Ascending aorta (tissue), 2 donors: Measurements from ENCODE around the gene TMEM151B. TPM values are rescaled to one million over a fixed set of nuclear protein-coding genes. Genes with fewer than 3 reads are reported as not detected.
A peak's percentile ranks its signal among the peaks of the same experiment; 100 is the strongest.

Experiments
- DNase-seq, 2 donors: peaks; one replicate each; pipeline ENCODE4 v3.0.0-alpha.2; 2019; ENCODE audit warnings: low spot score in 2 of 2
- H3K27ac ChIP-seq, 2 donors: fragments of 200-600 bp; sonication (generic); one replicate each; pipeline ENCODE4 v1.5.1; 2016 to 2017; ENCODE audit warnings: mild to moderate bottlenecking in 1 of 2
- H3K27me3 ChIP-seq: fragments of 200-600 bp; sonication (generic); one replicate; pipeline ENCODE4 v1.5.1; 2017
- H3K36me3 ChIP-seq, 2 donors: fragments of 200-600 bp; sonication (generic); one replicate each; pipeline ENCODE4 v1.5.1; 2016
- H3K4me1 ChIP-seq, 2 donors: fragments of 200-600 bp; sonication (generic); one replicate each; pipeline ENCODE4 v1.5.1; 2016 to 2017; ENCODE audit warnings: mild to moderate bottlenecking in 1 of 2
- H3K4me3 ChIP-seq, 2 donors: fragments of 200-600 bp; sonication (generic); one replicate each; pipeline ENCODE4 v1.5.1; 2016 to 2017; ENCODE audit warnings: mild to moderate bottlenecking in 1 of 2
- H3K9me3 ChIP-seq, 2 donors: fragments of 200-600 bp; sonication (generic); one replicate each; pipeline ENCODE4 v1.5.1; 2016
- intact Hi-C: fragments of 100-400 bp; cut with DNase I; formaldehyde crosslinking; loops from one replicate; pipeline ENCODE4 v1.15.1; 2023
- total RNA-seq: library from RNA; depleted of rRNA; stranded (reverse); fragments of >200 nt; gene quantifications from one replicate; pipeline ENCODE4 v1.1.0, GENCODE V29; 2016
- TF ChIP-seq, protein P1 (sequence below), 3 experiments: fragments of 200-600 bp in 2 of 3; fragments of 450-650 bp in 1 of 3; sonication (generic) in 2 of 3; IDR thresholded peaks; one replicate each; pipeline ENCODE4 v1.5.1; 2016 to 2019; ENCODE audit warnings: antibody characterized with exemption in 3 of 3, mild to moderate bottlenecking in 1 of 3, moderate library complexity in 1 of 3

Gene TMEM151B
- total RNA-seq, 1 donor from 2014 or later, result not detected

DNA sequence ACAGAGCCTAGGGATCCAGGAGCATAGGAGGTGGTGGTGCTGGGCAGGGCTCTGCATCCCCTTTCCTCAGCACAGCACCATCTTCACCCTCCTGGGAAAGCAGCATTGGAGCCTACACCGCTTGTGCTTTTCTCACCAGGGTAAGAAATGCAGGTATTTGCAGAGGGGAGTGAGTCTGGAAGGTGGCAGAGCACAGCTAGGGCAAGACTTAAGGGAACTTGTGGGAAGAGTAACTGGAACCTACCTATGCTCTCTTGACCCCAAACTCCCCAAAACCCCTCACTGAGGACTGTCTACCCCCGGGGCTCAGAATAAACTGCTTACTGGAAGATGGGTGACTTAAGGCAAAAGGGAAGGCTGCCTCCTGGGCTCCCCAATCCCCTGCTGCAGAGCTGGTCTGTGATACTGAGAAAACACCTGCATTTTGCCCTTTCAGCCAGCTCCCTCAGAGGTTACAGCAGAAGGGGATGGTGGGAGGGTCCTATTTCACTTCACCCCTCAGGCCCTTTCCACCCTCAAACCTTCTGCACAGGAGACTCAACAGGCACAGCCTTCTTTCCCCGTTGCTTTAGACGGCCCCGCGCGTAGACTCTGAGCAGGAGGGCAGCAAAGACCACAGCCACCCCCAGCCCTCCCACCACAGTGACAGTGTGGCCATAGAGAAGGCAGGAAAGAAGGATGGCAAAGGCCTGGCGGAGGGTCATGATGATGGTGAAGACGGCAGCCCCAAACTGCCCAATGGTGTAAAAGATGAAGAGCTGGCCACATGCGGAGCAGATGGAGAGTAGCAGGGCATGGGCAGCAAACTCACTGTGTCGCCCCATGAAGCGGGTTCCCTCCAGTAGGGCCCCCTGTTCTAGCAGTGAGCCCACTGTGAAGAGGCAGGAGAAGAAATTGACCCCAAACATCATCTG, 15.8 kb upstream of the TMEM151B start:
- no peak overlapping the region for H3K27ac ChIP-seq

DNA sequence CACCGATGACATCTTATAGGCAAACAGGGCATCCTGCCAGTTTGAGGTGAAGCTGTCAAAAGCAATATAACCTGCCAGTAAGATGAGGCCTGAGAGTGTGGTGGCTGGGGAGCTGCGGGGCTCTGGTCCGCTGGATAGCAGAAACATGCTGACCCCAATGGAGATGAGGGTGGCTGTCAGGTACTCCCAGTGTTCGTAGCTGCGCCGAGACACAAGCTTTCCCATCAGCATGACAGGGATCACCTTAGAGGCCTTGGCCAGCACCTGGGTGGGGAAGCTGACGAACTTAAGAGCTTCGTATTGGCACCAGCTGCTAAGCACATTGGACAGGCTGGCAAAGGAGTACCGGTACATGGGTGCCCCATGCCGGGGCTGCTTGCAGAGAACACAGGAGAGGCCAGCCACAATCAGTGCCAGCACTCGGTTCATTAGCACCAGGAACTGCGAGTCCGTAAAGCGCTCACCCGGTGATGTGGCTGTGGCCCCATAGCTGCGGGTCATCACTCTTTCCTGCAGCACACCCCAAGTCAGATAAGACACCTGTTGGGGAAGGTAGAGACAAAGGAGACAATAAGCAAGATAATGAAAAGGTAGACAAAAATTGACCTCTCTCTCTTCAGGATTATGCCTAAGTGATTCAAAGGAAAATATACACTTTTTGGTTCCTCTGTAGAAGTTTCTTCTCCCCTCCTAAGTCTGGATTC, 15.0 kb upstream of the TMEM151B start:
- H3K36me3 ChIP-seq, result peaks cover 48 to 50% of the 10 kb centered on the region in 2 donors
- no peaks in the 10 kb centered on the region for H3K9me3 ChIP-seq
- H3K27ac ChIP-seq, result no peak overlapping the region
- intact Hi-C loops, result no loop called here
- no peak for DNase-seq
- TF ChIP-seq, protein P1, sequence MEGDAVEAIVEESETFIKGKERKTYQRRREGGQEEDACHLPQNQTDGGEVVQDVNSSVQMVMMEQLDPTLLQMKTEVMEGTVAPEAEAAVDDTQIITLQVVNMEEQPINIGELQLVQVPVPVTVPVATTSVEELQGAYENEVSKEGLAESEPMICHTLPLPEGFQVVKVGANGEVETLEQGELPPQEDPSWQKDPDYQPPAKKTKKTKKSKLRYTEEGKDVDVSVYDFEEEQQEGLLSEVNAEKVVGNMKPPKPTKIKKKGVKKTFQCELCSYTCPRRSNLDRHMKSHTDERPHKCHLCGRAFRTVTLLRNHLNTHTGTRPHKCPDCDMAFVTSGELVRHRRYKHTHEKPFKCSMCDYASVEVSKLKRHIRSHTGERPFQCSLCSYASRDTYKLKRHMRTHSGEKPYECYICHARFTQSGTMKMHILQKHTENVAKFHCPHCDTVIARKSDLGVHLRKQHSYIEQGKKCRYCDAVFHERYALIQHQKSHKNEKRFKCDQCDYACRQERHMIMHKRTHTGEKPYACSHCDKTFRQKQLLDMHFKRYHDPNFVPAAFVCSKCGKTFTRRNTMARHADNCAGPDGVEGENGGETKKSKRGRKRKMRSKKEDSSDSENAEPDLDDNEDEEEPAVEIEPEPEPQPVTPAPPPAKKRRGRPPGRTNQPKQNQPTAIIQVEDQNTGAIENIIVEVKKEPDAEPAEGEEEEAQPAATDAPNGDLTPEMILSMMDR (IDR thresholded peaks at IDR 0.05), result no peak
- H3K4me1 ChIP-seq, result peaks cover 0 to 19% of the 10 kb centered on the region in 2 donors
- H3K4me3 ChIP-seq, result no peak overlapping the region
- H3K27me3 ChIP-seq, result no peaks in the 10 kb centered on the region

More for the DNA sequence above, 15.8 kb upstream of the TMEM151B start:
- Histone ChIP-seq H3K9me3 (no peaks in the 10 kb centered on the region), H3K4me1 (peaks cover 0 to 21% of the 10 kb centered on the region in 2 donors), H3K27me3 (no peaks in the 10 kb centered on the region), H3K4me3 (no peak overlapping the region), H3K36me3 (peaks cover 52 to 58% of the 10 kb centered on the region in 2 donors)
- no peak for DNase-seq
- intact Hi-C loops, result no loop called here
- TF ChIP-seq, protein P1 (IDR thresholded peaks at IDR 0.05), result no peak

DNA sequence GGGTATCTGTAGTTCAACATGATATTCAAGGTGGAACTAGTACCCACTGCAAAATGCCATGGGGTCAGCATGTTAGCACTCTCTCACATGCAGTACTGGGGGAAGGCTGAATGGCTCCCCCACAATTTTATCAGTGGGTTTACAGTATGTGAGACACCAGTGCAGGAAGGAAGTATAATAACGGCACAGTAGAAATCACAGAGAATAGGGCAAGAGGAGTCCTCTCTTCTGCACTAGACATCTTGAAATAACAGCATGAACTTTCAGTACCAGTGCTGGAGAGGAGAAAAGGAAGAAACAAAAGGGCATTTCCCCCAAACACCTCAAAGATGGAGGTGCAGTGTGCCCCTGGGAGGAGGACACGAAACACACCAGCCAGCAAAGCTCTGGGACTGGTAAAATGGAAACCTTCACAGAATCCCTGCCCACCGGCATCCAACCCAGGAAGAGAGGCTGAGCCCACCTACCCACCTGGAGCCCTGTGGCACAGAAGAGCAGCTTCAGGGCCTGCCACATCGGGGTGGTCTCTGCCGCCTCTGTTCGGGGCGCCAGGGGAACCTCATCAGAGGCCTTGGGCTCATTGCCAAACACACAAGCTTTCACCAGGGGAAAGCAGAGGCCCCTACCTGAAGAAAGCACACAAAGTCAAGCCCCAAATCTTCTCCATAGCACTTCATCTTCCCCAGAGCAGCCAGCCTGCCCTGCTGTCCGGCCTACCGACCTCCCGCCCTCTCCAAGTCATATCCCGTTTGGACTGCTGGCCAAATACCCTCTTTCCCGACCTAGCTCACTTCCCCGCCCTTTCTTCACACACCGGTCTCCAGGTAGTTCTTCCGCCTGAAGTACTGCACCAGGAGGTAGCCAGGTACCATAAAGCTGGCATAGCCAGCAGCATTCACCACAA, 14.1 kb upstream of the TMEM151B start:
- peak overlapping the region; percentile 73 to 87 for H3K27ac ChIP-seq
- peak overlapping the region; percentile 77 to 79 for H3K4me3 ChIP-seq
- no peak for DNase-seq
- H3K27me3 ChIP-seq, result no peaks in the 10 kb centered on the region
- H3K9me3 ChIP-seq, result no peaks in the 10 kb centered on the region
- TF ChIP-seq, protein P1 (IDR thresholded peaks at IDR 0.05), result no peak
- peaks cover 40 to 41% of the 10 kb centered on the region in 2 donors for H3K36me3 ChIP-seq
- intact Hi-C loops, result loop anchor here (2.0 kb wide), 2 partner anchors 17 to 33 kb away; partner anchors contain the start of gene SLC29A1
- H3K4me1 ChIP-seq, result peaks cover 0 to 17% of the 10 kb centered on the region in 2 donors

DNA sequence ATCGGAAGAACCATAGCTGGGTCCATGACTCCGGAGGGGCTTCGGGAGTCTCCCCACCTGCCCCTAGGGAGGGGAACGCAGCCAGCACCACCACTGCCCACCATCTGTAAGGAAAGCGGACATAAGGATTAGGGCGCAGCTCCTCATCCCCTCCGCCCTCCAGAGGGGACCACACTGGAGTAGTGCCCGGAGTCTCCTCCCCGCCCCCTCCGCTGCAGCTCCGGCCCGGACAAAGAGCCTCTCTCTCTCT, 13.6 kb upstream of the TMEM151B start:
- peaks cover 0 to 12% of the 10 kb centered on the region in 2 donors for H3K4me1 ChIP-seq
- TF ChIP-seq, protein P1 (IDR thresholded peaks at IDR 0.05), result no peak
- no peaks in the 10 kb centered on the region for H3K9me3 ChIP-seq
- no peaks in the 10 kb centered on the region for H3K27me3 ChIP-seq
- H3K36me3 ChIP-seq, result peaks cover 34 to 35% of the 10 kb centered on the region in 2 donors
- H3K27ac ChIP-seq, result peak overlapping the region; percentile 73 to 87
- intact Hi-C loops, result loop anchor here (1.0 to 2.0 kb wide), 3 partner anchors 18 to 84 kb away; partner anchors contain the start of gene SLC29A1
- DNase-seq, result no peak
- H3K4me3 ChIP-seq, result peak overlapping the region; percentile 77 to 79
